ENCODE data around the gene CDKN2D. TPM values are rescaled to one million over a fixed set of nuclear protein-coding genes. Genes with fewer than 3 reads are reported as not detected.
"Not testable (repeated sequence)": the region's sequence is repeated elsewhere in the genome, so short reads cannot be mapped to it uniquely, and the experiment has no call there.

CDKN2D gene
- total RNA-seq, 1 donor from 2014 or later = 3.4 TPM

DNA sequence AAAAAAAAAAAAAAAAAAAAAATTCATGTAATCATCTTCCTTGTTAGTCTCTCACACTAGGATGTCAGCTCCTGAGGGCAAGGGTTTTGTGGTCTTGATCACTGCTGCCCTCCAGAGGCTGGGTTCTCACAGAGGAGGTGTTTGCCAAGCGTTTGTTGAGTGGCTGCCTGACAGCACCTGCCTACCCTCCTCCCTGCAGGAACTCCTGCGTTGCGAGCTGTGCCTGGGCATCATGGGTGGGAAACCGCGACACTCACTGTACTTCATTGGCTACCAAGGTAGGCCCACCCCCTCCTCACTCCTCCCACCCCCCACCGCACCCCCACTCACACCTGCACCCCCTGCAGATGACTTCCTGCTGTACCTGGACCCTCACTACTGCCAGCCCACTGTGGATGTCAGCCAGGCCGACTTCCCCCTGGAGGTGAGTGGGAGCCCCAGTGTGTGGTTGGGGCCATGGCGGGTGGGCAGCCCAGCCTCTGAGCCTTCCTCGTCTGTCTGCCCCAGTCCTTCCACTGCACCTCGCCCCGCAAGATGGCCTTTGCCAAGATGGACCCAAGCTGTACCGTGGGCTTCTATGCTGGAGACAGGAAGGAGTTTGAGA, 17.0 kb downstream of the CDKN2D start:
- peaks cover 16% of the 10 kb centered on the region for H3K36me3 Mint-ChIP-seq

GRCh38 chr19:10551006-10551405, 17.8 kb downstream of the CDKN2D start:
- not testable (repeated sequence) for H3K4me3 Mint-ChIP-seq; H3K4me3 ChIP-seq; H3K9me3 ChIP-seq (ENCODE audit: low read depth); H3K9me3 Mint-ChIP-seq; H3K4me2 ChIP-seq; H3K36me3 ChIP-seq; H3K27me3 ChIP-seq; H4K20me1 ChIP-seq (ENCODE audit: low read depth); H3K4me1 ChIP-seq; H3K27ac ChIP-seq; H3K4me1 Mint-ChIP-seq; H3K27ac Mint-ChIP-seq; H2AFZ ChIP-seq (replicated peaks); H3K79me2 ChIP-seq (ENCODE audit: low read depth); H3K9ac ChIP-seq; H3K27me3 Mint-ChIP-seq (ENCODE audit: insufficient read depth, low read depth); DNase-seq (ENCODE audit: low spot score)
- H3K36me3 Mint-ChIP-seq = peaks cover 16% of the 10 kb centered on the region
- peaks cover 21% of the 10 kb centered on the region for H3F3A ChIP-seq (ENCODE audit: low read depth)

More for the DNA sequence above, 17.0 kb downstream of the CDKN2D start:
- no peak overlapping the region for H2AFZ ChIP-seq (replicated peaks)
- no peaks in the 10 kb centered on the region for H3K4me1 ChIP-seq
- Mint-ChIP-seq H3K27ac (no peak overlapping the region), H3K4me3 (no peak overlapping the region), H3K4me1 (no peaks in the 10 kb centered on the region), H3K27me3 (ENCODE audit: insufficient read depth, low read depth) (peaks cover 3% of the 10 kb centered on the region), H3K9me3 (no peaks in the 10 kb centered on the region)
- no peaks in the 10 kb centered on the region for H3K36me3 ChIP-seq
- H3K9ac ChIP-seq = no peak overlapping the region
- TF ChIP-seq EZH2 (IDR thresholded peaks at IDR 0.05) (no peak), EZH2phosphoT487 (IDR thresholded peaks at IDR 0.05) (no peak)
- TF ChIP-seq, protein P1, sequence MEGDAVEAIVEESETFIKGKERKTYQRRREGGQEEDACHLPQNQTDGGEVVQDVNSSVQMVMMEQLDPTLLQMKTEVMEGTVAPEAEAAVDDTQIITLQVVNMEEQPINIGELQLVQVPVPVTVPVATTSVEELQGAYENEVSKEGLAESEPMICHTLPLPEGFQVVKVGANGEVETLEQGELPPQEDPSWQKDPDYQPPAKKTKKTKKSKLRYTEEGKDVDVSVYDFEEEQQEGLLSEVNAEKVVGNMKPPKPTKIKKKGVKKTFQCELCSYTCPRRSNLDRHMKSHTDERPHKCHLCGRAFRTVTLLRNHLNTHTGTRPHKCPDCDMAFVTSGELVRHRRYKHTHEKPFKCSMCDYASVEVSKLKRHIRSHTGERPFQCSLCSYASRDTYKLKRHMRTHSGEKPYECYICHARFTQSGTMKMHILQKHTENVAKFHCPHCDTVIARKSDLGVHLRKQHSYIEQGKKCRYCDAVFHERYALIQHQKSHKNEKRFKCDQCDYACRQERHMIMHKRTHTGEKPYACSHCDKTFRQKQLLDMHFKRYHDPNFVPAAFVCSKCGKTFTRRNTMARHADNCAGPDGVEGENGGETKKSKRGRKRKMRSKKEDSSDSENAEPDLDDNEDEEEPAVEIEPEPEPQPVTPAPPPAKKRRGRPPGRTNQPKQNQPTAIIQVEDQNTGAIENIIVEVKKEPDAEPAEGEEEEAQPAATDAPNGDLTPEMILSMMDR (IDR thresholded peaks at IDR 0.05) = no peak
- H3K9me3 ChIP-seq (ENCODE audit: low read depth) = no peaks in the 10 kb centered on the region
- no peak overlapping the region for H3K4me3 ChIP-seq
- H3K79me2 ChIP-seq (ENCODE audit: low read depth) = no peaks in the 10 kb centered on the region
- peaks cover 22% of the 10 kb centered on the region for H3F3A ChIP-seq (ENCODE audit: low read depth)
- H3K4me2 ChIP-seq = no peak overlapping the region
- H3K27me3 ChIP-seq = no peaks in the 10 kb centered on the region
- DNase-seq (ENCODE audit: low spot score) = no peak
- no peak overlapping the region for H3K27ac ChIP-seq
- no peaks in the 10 kb centered on the region for H4K20me1 ChIP-seq (ENCODE audit: low read depth)

GRCh38 chr19:10550336-10550735, 18.4 kb downstream of the CDKN2D start:
- H3K27ac ChIP-seq = no peak overlapping the region
- H2AFZ ChIP-seq (replicated peaks) = no peak overlapping the region
- no peaks in the 10 kb centered on the region for H3K9me3 ChIP-seq (ENCODE audit: low read depth)
- no peaks in the 10 kb centered on the region for H3K4me1 ChIP-seq
- H3K9ac ChIP-seq = no peak overlapping the region
- no peak overlapping the region for H3K4me3 Mint-ChIP-seq
- no peak overlapping the region for H3K27ac Mint-ChIP-seq
- H3K27me3 ChIP-seq = no peaks in the 10 kb centered on the region
- H3F3A ChIP-seq (ENCODE audit: low read depth) = peaks cover 15% of the 10 kb centered on the region
- peaks cover 3% of the 10 kb centered on the region for H3K27me3 Mint-ChIP-seq (ENCODE audit: insufficient read depth, low read depth)
- DNase-seq (ENCODE audit: low spot score) = no peak
- H3K9me3 Mint-ChIP-seq = no peaks in the 10 kb centered on the region
- peaks cover 16% of the 10 kb centered on the region for H3K36me3 Mint-ChIP-seq
- H4K20me1 ChIP-seq (ENCODE audit: low read depth) = no peaks in the 10 kb centered on the region
- H3K4me2 ChIP-seq = no peak overlapping the region
- no peak overlapping the region for H3K4me3 ChIP-seq
- H3K36me3 ChIP-seq = no peaks in the 10 kb centered on the region
- TF ChIP-seq EZH2 (IDR thresholded peaks at IDR 0.05) (no peak), EZH2phosphoT487 (IDR thresholded peaks at IDR 0.05) (no peak)
- TF ChIP-seq, protein P1 (IDR thresholded peaks at IDR 0.05) = no peak
- no peaks in the 10 kb centered on the region for H3K4me1 Mint-ChIP-seq
- peaks cover 5% of the 10 kb centered on the region for H3K79me2 ChIP-seq (ENCODE audit: low read depth)

DNA sequence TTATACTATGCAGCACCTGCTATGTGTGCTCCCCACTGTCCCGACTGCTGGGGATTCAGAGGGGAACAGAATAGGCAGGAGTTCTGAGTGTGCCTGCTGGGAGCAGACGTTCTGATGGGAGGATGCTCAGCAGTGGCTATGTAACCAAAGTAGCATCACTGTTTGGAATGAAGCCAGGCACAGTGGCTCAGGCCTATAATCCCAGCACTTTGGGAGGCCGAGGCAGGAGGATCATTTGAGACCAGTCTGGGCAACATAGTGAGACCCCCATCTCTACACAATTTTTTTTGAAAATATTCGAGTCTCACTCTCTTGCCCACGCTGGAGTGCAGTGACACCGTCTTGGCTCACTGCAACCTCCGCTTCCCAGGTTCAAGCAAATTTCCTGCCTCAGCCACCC, 19.0 kb downstream of the CDKN2D start:
- H3K36me3 Mint-ChIP-seq = peaks cover 16% of the 10 kb centered on the region
- H3K36me3 ChIP-seq = no peaks in the 10 kb centered on the region

More for the DNA sequence above, 19.0 kb downstream of the CDKN2D start:
- Histone ChIP-seq H3K4me2 (no peak overlapping the region), H2AFZ (replicated peaks) (no peak overlapping the region), H3K27me3 (no peaks in the 10 kb centered on the region), H3K4me3 (no peak overlapping the region), H3K79me2 (ENCODE audit: low read depth) (peaks cover 11% of the 10 kb centered on the region), H3K9ac (no peak overlapping the region), H3F3A (ENCODE audit: low read depth) (peaks cover 15% of the 10 kb centered on the region), H3K4me1 (no peaks in the 10 kb centered on the region), H3K27ac (no peak overlapping the region), H3K9me3 (ENCODE audit: low read depth) (no peaks in the 10 kb centered on the region), H4K20me1 (ENCODE audit: low read depth) (peaks cover 3% of the 10 kb centered on the region)
- peaks cover 5% of the 10 kb centered on the region for H3K4me1 Mint-ChIP-seq
- H3K27me3 Mint-ChIP-seq (ENCODE audit: insufficient read depth, low read depth) = peaks cover 3% of the 10 kb centered on the region
- no peaks in the 10 kb centered on the region for H3K9me3 Mint-ChIP-seq
- H3K4me3 Mint-ChIP-seq = no peak overlapping the region
- H3K27ac Mint-ChIP-seq = no peak overlapping the region
- TF ChIP-seq EZH2 (IDR thresholded peaks at IDR 0.05) (no peak), EZH2phosphoT487 (IDR thresholded peaks at IDR 0.05) (no peak)
- TF ChIP-seq, protein P1 (IDR thresholded peaks at IDR 0.05) = no peak
- DNase-seq (ENCODE audit: low spot score) = no peak
